ENCODE measurements around the gene BMF.

The BMF gene

GRCh38 chr15:40102897-40103858, 5.5 kb downstream of the BMF start:
- DNase-seq, result no peak

GRCh38 chr15:40100947-40101905, 7.5 kb downstream of the BMF start:
- DNase-seq, result no peak

- DNase-seq, result no peak
These were observed 8.3 kb downstream of the BMF start for GRCh38 chr15:40100123-40100946.

- peak; percentile 79 for DNase-seq
These were observed 10.0 kb downstream of the BMF start for GRCh38 chr15:40098489-40099261.

DNA sequence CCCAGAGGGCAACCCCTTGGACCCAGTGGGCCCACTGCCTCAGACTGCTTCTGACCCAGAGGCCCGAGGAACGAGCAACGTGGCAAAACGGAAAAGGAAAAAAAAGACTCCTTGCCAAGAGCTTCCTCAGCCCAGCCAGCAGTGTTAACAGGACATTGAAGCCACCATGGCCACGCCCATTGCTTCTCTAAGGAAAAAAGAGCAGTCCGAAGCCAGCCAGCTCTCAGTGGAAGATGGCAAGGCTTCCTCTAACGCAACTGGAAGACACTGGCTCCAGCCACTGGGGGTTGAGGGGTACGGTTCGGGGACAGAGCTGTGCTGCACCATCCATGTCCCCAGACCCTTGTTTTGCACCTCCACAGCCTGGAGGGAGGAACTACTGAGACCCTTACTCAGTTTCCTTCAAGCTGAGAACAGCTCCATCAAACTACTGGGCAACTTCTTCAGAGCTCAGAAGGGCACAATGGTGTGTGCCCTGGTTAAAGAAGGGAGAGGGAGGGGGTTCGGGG, 10.7 kb downstream of the BMF start:
- peak; percentile 62 for DNase-seq

GRCh38 chr15:40097096-40097967, 11.3 kb downstream of the BMF start:
- DNase-seq, result no peak

- no peak for DNase-seq
These were observed 12.4 kb downstream of the BMF start for GRCh38 chr15:40096094-40096891.

DNA sequence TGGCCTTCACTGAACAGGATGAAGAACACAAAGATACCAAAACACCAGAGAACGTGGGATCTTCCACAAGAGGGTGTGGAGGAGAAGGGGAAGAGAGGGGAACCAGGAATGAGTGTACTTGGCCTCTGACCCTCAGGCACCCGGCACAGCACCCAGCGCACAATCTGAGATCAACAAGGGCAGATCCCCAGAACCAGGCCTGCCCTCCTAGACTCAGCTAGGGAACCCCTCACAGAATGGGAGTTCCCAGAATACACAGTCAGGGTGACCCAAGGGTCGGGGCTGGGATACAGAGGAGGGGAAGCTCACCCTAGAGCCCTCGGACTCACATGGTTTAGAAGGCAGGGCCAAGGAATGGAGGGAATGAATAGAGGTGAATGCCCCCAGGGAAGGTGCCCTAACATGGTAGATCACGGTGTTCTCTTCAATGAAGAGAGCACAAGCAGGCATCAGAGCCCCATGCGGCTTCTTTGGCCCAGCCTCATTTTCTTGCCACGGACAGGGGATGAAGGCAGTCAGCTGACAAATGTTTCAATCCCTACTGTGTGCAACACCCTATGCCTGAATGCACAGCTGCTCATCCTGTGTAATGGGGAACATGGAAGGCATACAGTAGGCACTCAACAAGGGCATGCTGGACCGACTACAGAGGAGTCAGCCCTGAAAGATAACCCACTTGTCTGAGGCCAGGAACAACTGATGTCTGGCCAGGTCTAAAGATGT, 13.1 kb downstream of the BMF start:
- DNase-seq, result no peak

GRCh38 chr15:40094156-40094555, 14.5 kb downstream of the BMF start:
- no peak for DNase-seq

DNA sequence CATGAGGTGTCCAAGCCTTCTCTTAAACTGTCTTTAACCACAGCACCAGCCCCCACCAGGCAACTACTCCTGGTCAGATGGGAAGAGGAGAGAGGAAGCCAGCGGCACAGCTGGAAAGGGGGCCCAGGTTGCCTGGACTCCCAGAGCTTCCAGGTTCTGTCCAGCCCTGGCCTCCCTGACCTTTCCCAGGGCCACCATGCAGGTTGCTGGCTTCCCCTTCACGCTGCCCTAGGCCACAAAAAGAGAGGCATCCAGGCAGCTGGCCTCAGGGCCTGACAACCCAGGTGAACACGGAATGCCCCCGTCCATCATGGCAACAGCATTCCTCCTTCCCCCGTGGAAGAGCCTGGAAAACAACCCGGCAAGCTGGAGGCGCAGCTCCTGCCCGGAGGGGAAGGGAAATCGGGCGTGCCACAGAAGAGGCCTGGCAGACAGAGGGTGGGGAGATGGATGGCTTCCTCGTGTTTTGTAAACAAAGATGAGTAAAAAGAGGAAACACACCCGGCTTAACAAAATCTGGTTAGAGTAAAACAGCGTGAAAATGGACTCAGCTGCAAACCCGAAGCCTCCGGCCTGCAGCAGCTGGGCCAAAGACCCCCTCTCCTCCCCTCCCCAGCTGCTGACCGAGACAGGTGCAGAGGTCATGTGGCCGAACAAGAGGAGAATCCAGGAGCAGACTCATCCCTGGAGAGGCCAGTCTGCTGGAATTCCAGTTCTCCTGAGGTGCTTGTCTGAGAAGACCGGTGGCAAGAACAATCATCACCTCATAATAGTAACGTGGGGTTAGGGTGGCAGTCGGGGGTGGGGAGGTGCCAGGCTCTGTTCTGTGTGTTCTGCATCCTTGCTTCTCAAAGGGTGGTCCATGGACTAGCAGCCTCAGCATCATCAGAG, 15.5 kb downstream of the BMF start:
- no peak for DNase-seq

DNA sequence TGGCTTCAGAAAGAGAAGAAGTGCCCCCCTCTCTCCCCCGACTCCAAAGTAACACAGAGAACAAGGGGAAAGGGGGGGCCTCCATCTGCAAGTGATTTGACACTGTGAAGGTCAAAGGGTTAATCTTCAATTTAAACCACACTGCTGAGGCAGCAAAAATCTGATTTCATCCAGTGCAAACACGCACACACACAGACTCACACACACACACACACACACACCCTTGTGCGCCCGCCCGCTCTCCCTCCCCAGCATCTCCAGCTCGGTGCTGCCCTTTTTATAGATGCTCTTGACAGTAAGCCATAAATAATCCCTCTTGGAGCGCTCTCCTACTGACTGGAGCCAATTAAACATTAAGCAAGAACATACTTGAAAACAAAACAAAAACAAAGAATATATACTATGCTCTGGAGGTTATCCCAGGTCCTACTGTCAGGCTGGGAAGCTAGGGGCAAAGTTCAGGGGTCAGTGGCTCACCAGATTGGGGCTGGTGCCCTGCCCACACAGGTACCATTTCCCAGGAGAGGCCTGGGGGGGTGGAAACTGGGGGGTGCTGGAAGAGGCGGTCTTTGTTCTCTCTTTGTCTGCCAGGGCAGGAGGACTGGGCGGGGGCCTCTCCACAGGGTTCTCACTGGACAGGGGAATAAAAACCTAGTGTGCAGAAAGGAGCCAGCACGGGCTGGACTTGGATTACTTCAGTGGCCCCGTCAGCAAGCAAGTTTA, 16.3 kb downstream of the BMF start:
- DNase-seq, result no peak

- DNase-seq, result no peak
These were observed 16.8 kb downstream of the BMF start for GRCh38 chr15:40091861-40092255.

- no peak for DNase-seq
These were observed 17.8 kb downstream of the BMF start for GRCh38 chr15:40090774-40091455.

GRCh38 chr15:40088929-40089755, 19.5 kb downstream of the BMF start:
- no peak for DNase-seq

All from GDM1 (cell line).